NT2/D1 (cell line): Measurements from ENCODE around the gene PKNOX2.

Experiments used
- DNase-seq: peaks from one replicate; pipeline ENCODE4 v3.0.0-alpha.2; 2011; ENCODE audit warnings: low read depth, low spot score
- H3K27me3 ChIP-seq: 2 replicates; pipeline ENCODE4 v1.6.0; 2011; ENCODE audit warnings: mild to moderate bottlenecking; ENCODE audit not compliant: insufficient read length, insufficient read depth
- H3K36me3 ChIP-seq: 2 replicates; pipeline ENCODE4 v1.6.1; 2011; ENCODE audit warnings: mild to moderate bottlenecking, low read length, mixed read lengths; ENCODE audit not compliant: insufficient read depth, insufficient read length
- H3K4me1 ChIP-seq: 2 replicates; pipeline ENCODE4 v1.5.1; 2011; ENCODE audit not compliant: insufficient read depth, insufficient read length
- H3K4me3 ChIP-seq: 2 replicates; pipeline ENCODE4 v1.5.1; 2011; ENCODE audit warnings: low read depth; ENCODE audit not compliant: insufficient read length
- H3K9ac ChIP-seq: 2 replicates; pipeline ENCODE4 v1.6.0; 2011; ENCODE audit warnings: low read depth; ENCODE audit not compliant: insufficient read length
- H3K9me3 ChIP-seq: 2 replicates; pipeline ENCODE4 v1.5.1; 2011; ENCODE audit warnings: mild to moderate bottlenecking, low read length; ENCODE audit not compliant: insufficient read depth
- SUZ12 ChIP-seq: IDR thresholded peaks from 2 replicates; pipeline ENCODE4 v1.6.1; 2011; ENCODE audit not compliant: insufficient read length, insufficient read depth; ENCODE audit errors: extremely low read depth
- YY1 ChIP-seq: IDR thresholded peaks from 2 replicates; pipeline ENCODE4 v1.6.1; 2011; ENCODE audit not compliant: insufficient read length, insufficient read depth
- ZNF274 ChIP-seq: IDR thresholded peaks from 2 replicates; pipeline ENCODE4 v1.6.1; 2011; ENCODE audit warnings: mild to moderate bottlenecking, low read depth, low read length

The PKNOX2 gene

DNA sequence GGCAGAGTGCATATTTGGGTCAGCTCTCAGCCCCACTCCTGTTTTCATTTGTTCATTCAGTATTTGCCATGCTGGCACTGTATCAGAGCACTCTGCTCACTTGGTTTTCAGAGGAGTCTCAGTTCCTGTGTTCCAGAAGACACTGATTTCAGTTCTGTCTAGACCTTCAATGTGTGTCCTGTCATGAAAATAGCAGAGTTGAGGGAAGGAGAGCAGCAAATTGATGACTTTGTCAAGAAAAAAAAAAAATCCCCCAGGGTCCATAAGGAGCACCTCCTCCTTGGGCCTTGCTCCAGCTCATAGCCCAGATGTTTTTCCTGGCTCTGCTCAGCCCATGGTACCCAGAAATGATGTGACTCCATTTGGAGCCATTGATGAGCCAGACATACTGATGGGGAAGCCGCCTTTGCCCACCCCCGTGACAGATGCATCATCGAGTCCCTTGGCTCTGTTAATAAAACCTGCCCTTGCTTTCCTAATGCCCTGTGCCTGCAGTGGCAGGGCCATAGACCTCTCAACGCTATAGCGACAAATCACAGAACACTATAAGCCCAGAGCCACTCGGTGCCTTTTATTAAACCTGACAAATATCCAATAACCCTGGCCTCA is 107.0 kb downstream of the PKNOX2 start:
- H3K36me3 ChIP-seq, result no peaks in the 10 kb centered on the region
- no peak for DNase-seq
- no peak overlapping the region for H3K9ac ChIP-seq
- no peaks in the 10 kb centered on the region for H3K27me3 ChIP-seq
- no peaks in the 10 kb centered on the region for H3K9me3 ChIP-seq
- no peaks in the 10 kb centered on the region for H3K4me1 ChIP-seq
- TF ChIP-seq YY1, result no peak
- no peak overlapping the region for H3K4me3 ChIP-seq

DNA sequence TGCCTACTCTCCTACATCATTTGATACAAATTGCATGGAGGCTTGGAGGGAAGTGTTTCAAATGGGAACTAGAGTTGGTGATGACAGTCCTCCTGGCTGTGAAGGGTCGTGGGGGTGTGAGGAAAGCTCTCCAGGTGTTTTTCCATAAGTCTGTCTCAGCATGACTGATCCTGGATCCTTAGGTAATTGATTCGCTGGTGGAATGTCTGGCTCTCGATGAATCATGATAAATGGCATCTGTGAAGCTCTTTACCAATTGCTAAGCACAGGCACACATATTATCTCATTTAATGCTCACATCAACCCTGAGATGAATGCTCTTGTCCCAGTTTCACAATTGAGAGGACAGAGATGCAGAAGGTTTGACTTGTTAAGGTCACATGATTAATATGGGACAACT is 107.5 kb downstream of the PKNOX2 start:
- no peak for TF ChIP-seq SUZ12
- TF ChIP-seq ZNF274, result no peak
- TF ChIP-seq YY1, result no peak
- no peaks in the 10 kb centered on the region for H3K4me1 ChIP-seq
- H3K4me3 ChIP-seq, result no peak overlapping the region
- H3K27me3 ChIP-seq, result no peaks in the 10 kb centered on the region
- no peaks in the 10 kb centered on the region for H3K9me3 ChIP-seq
- H3K9ac ChIP-seq, result no peak overlapping the region
- no peaks in the 10 kb centered on the region for H3K36me3 ChIP-seq
- DNase-seq, result no peak

- no peak overlapping the region for H3K9ac ChIP-seq
- no peaks in the 10 kb centered on the region for H3K27me3 ChIP-seq
- DNase-seq, result no peak
- no peak overlapping the region for H3K4me3 ChIP-seq
- H3K9me3 ChIP-seq, result no peaks in the 10 kb centered on the region
- H3K36me3 ChIP-seq, result no peaks in the 10 kb centered on the region
- no peaks in the 10 kb centered on the region for H3K4me1 ChIP-seq
- TF ChIP-seq ZNF274 (no peak), SUZ12 (no peak), YY1 (no peak)
Observed at GRCh38 chr11:125272821-125273220, 108.3 kb downstream of the PKNOX2 start.

DNA sequence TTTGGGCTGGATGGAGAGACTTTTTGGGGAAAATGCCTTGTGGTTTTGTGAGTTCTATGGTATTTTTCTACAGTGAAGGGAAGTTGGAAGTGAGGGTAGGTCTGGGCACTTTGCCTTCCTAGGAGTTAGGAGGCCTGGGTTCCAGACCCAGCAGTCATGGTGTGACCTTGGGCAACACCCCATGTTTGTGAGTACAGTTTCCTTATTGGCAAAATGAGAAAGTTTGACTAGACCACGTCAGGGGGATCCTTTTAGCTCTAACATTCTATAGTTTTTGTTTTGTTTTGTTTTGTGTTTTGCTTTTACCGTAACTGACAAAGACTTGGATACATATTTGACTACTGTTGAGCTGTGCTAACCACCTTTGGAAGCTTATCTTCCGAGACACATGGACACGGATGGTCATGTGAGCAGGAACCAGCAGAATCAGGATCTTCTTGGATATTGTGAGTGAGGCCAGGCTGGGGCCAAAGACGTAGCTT is 109.0 kb downstream of the PKNOX2 start:
- no peaks in the 10 kb centered on the region for H3K27me3 ChIP-seq
- no peak overlapping the region for H3K4me3 ChIP-seq
- no peak overlapping the region for H3K9ac ChIP-seq
- H3K9me3 ChIP-seq, result no peaks in the 10 kb centered on the region
- TF ChIP-seq SUZ12, result no peak
- no peak for TF ChIP-seq YY1
- no peak for TF ChIP-seq ZNF274
- H3K36me3 ChIP-seq, result no peaks in the 10 kb centered on the region
- H3K4me1 ChIP-seq, result no peaks in the 10 kb centered on the region
- DNase-seq, result no peak

DNA sequence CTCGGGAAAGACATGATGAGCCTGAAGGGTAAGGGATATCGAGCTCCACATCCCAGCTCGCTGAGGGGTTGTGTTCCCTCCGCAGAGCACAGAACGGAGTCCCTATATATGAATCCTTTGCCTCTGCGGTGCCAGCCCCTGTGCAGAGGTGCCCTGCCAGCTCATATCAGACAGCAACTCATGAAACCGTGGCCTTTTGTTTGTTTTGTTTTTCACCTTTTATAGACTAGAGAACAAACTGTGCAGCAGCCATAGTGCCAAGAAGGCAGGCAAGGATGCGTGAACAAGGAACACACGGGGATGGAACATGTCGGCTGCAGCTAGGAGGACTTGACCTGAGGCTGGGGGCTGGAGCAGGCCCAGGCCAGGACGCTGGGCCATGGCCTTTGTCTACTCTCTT is 109.8 kb downstream of the PKNOX2 start:
- Histone ChIP-seq H3K9ac (no peak overlapping the region), H3K36me3 (no peaks in the 10 kb centered on the region), H3K9me3 (no peaks in the 10 kb centered on the region), H3K4me3 (no peak overlapping the region), H3K27me3 (no peaks in the 10 kb centered on the region), H3K4me1 (no peaks in the 10 kb centered on the region)
- DNase-seq, result no peak
- no peak for TF ChIP-seq SUZ12
- no peak for TF ChIP-seq YY1
- TF ChIP-seq ZNF274, result no peak

- H3K36me3 ChIP-seq, result no peaks in the 10 kb centered on the region
- DNase-seq, result no peak
- H3K4me1 ChIP-seq, result no peaks in the 10 kb centered on the region
- no peak overlapping the region for H3K4me3 ChIP-seq
- H3K9me3 ChIP-seq, result no peaks in the 10 kb centered on the region
- TF ChIP-seq SUZ12 (no peak), ZNF274 (no peak)
- H3K9ac ChIP-seq, result no peak overlapping the region
- no peaks in the 10 kb centered on the region for H3K27me3 ChIP-seq
Observed at GRCh38 chr11:125274774-125275173, 110.2 kb downstream of the PKNOX2 start.

DNA sequence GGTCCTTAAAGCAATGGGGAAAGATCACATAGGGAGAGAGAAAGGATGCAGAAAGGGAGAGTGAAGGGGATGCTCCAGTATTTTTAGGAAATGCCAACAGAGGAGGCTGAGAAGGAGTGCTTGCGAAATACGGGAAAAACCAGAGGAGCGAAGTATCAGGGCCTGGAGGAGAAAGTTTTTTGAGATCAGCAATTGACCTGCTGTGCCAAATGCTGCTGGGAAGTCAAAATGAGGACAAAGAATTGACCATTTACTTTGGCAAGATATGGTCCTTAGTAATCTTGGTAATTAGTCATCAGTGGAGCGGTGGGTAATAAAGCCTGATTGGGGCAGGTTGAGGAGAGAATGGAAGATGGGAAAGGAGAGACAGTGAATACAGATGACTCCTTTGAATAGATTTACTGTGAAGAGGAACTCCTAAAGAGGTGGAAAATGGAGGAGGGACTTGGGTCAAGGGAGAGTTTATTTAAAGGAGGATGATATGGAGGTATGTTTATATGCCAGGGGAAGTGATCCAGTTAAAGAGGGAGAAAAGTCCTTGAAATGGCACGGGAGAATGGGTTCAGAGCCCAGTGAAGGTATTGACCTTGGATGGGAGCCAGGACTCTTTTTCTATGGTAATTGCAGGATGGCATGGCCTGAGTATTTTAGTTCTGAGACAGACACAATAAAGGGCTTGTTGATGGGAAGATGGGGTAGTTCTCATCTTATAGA is 111.5 kb downstream of the PKNOX2 start:
- Histone ChIP-seq H3K9me3 (no peaks in the 10 kb centered on the region), H3K27me3 (no peaks in the 10 kb centered on the region), H3K4me1 (no peaks in the 10 kb centered on the region), H3K4me3 (no peak overlapping the region), H3K9ac (no peak overlapping the region), H3K36me3 (no peaks in the 10 kb centered on the region)
- no peak for TF ChIP-seq SUZ12
- no peak for TF ChIP-seq YY1
- TF ChIP-seq ZNF274, result no peak
- no peak for DNase-seq
